ENCODE results near the gene VHLL.
"Not testable (repeated sequence)": the region's sequence is repeated elsewhere in the genome, so short reads cannot be mapped to it uniquely, and the experiment has no call there.

Gene VHLL

DNA sequence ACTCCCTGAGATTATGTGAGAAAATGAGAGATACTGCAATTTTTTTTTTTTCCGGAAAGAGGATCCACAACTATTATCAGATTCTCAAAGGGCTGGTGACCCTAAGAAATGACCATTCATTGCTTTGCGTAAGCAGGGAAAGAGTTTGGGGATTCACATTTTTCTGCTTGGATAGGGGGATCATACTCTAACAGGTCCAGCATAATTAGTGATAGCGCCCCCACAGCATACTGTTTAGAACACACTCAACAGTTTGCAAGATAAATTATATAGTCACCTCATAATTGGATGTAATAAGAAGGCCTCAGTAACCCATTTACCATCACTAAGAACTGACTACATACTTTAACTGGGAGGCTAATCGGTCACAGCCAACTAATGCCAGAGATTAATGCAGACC is 37.1 kb upstream of the VHLL start:
- Histone ChIP-seq H3K4me1 (ENCODE audit: insufficient read depth, poor library complexity, severe bottlenecking) (peaks cover 9% of the 10 kb centered on the region), H3K4me3 (ENCODE audit: severe bottlenecking) (peak overlapping the region; percentile 65), H3K27ac (ENCODE audit: poor library complexity, severe bottlenecking) (no peak overlapping the region), H3K27me3 (ENCODE audit: insufficient read depth, poor library complexity, severe bottlenecking) (no peaks in the 10 kb centered on the region), H3K9me3 (ENCODE audit: severe bottlenecking) (no peaks in the 10 kb centered on the region), H3K36me3 (ENCODE audit: low read depth) (peaks cover 63% of the 10 kb centered on the region)
- ATAC-seq (ENCODE audit: low read depth), result no peak
- DNase-seq (ENCODE audit: low spot score), result no peak
- TF ChIP-seq, protein P1, sequence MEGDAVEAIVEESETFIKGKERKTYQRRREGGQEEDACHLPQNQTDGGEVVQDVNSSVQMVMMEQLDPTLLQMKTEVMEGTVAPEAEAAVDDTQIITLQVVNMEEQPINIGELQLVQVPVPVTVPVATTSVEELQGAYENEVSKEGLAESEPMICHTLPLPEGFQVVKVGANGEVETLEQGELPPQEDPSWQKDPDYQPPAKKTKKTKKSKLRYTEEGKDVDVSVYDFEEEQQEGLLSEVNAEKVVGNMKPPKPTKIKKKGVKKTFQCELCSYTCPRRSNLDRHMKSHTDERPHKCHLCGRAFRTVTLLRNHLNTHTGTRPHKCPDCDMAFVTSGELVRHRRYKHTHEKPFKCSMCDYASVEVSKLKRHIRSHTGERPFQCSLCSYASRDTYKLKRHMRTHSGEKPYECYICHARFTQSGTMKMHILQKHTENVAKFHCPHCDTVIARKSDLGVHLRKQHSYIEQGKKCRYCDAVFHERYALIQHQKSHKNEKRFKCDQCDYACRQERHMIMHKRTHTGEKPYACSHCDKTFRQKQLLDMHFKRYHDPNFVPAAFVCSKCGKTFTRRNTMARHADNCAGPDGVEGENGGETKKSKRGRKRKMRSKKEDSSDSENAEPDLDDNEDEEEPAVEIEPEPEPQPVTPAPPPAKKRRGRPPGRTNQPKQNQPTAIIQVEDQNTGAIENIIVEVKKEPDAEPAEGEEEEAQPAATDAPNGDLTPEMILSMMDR (IDR thresholded peaks at IDR 0.05; ENCODE audit: poor library complexity, severe bottlenecking), result peak; percentile 24

- DNase-seq (ENCODE audit: low spot score); H3K27me3 ChIP-seq (ENCODE audit: insufficient read depth, poor library complexity, severe bottlenecking); H3K4me1 ChIP-seq (ENCODE audit: insufficient read depth, poor library complexity, severe bottlenecking); H3K4me3 ChIP-seq (ENCODE audit: severe bottlenecking); H3K9me3 ChIP-seq (ENCODE audit: severe bottlenecking); H3K27ac ChIP-seq (ENCODE audit: poor library complexity, severe bottlenecking); ATAC-seq (ENCODE audit: low read depth): not testable (repeated sequence)
- peaks cover 88% of the 10 kb centered on the region for H3K36me3 ChIP-seq (ENCODE audit: low read depth)
These were observed 24.1 kb upstream of the VHLL start for GRCh38 chr1:156323179-156323578.

- Histone ChIP-seq H3K4me1 (ENCODE audit: insufficient read depth, poor library complexity, severe bottlenecking) (no peaks in the 10 kb centered on the region), H3K9me3 (ENCODE audit: severe bottlenecking) (no peaks in the 10 kb centered on the region), H3K4me3 (ENCODE audit: severe bottlenecking) (no peak overlapping the region), H3K36me3 (ENCODE audit: low read depth) (peaks cover 98% of the 10 kb centered on the region), H3K27ac (ENCODE audit: poor library complexity, severe bottlenecking) (no peak overlapping the region), H3K27me3 (ENCODE audit: insufficient read depth, poor library complexity, severe bottlenecking) (no peaks in the 10 kb centered on the region)
- no peak for ATAC-seq (ENCODE audit: low read depth)
- TF ChIP-seq, protein P1 (IDR thresholded peaks at IDR 0.05; ENCODE audit: poor library complexity, severe bottlenecking), result no peak
- no peak for DNase-seq (ENCODE audit: low spot score)
These were observed 21.5 kb upstream of the VHLL start for GRCh38 chr1:156320560-156320959.

DNA sequence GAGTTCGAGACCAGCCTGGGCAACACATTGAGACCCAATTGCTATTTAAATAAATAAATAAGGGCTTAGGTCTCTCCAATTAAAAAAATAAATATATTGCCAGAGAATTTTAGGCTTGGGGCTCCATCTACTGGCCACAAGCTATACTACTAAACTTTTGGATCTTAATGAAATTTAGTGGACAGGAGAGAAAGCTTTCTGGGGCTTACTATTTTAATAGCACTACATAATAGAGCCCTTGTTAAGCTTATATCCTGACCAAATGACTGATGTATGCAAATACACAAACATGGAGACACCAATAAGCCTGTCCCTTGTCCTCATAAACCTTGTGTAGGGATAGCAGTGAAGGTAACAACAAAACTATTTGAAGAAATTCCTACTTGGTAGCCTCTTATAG is 20.6 kb upstream of the VHLL start:
- ATAC-seq (ENCODE audit: low read depth), result no peak
- Histone ChIP-seq H3K4me1 (ENCODE audit: insufficient read depth, poor library complexity, severe bottlenecking) (no peaks in the 10 kb centered on the region), H3K36me3 (ENCODE audit: low read depth) (peaks cover 98% of the 10 kb centered on the region), H3K9me3 (ENCODE audit: severe bottlenecking) (no peaks in the 10 kb centered on the region), H3K4me3 (ENCODE audit: severe bottlenecking) (no peak overlapping the region), H3K27ac (ENCODE audit: poor library complexity, severe bottlenecking) (no peak overlapping the region), H3K27me3 (ENCODE audit: insufficient read depth, poor library complexity, severe bottlenecking) (no peaks in the 10 kb centered on the region)
- DNase-seq (ENCODE audit: low spot score), result no peak
- TF ChIP-seq, protein P1 (IDR thresholded peaks at IDR 0.05; ENCODE audit: poor library complexity, severe bottlenecking), result peak; percentile 79

DNA sequence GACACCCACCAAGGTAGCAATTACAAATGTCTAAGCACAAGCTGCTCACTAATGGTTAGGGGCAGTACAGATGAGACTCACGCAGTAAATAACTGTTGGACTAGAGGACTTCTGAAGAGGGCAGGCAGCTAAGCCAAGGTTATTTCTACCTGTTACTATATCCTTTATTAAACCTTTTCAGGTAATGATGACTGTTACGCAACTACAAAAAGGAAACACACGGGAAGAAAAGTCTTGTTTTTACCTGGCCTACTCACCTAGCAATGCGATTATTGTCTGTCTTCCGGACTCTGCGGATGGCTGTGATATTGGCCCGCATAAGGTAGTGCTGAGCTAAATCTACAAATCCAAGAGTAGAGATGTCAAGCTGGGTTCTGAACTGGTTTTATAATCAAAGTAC is 17.8 kb upstream of the VHLL start:
- peaks cover 98% of the 10 kb centered on the region for H3K36me3 ChIP-seq (ENCODE audit: low read depth)
- no peak for ATAC-seq (ENCODE audit: low read depth)
- no peaks in the 10 kb centered on the region for H3K27me3 ChIP-seq (ENCODE audit: insufficient read depth, poor library complexity, severe bottlenecking)
- H3K4me1 ChIP-seq (ENCODE audit: insufficient read depth, poor library complexity, severe bottlenecking), result no peaks in the 10 kb centered on the region
- no peak for DNase-seq (ENCODE audit: low spot score)
- H3K4me3 ChIP-seq (ENCODE audit: severe bottlenecking), result no peak overlapping the region
- no peak overlapping the region for H3K27ac ChIP-seq (ENCODE audit: poor library complexity, severe bottlenecking)
- TF ChIP-seq, protein P1 (IDR thresholded peaks at IDR 0.05; ENCODE audit: poor library complexity, severe bottlenecking), result no peak
- no peaks in the 10 kb centered on the region for H3K9me3 ChIP-seq (ENCODE audit: severe bottlenecking)
